GM12878 (cell line): ENCODE results near the gene TXNDC8. TPM values are rescaled to one million over a fixed set of nuclear protein-coding genes. Genes with fewer than 3 reads are reported as not detected.

ENCODE experiments used
- ATAC-seq: fragments of 200-7000 bp; cut with Tn5 transposase; 3 replicates; pipeline ENCODE4 v1.9.1; 2020; ENCODE audit warnings: mild to moderate bottlenecking, moderate library complexity
- BruUV-seq: library from RNA; stranded (reverse); fragments of 400-500 nt; replicated peaks from 2 replicates; lab custom pipeline; 2021; lab: Mats Ljungman, UMichigan
- CTCF ChIA-PET: fragments of 300-600 bp; sonication (Branson Sonifier 250); formaldehyde crosslinking; extraction: SDS; loops from one replicate; lab custom pipeline; 2021; ENCODE audit warnings: inconsistent platforms; lab: Yijun Ruan, JAX
- POLR2A ChIA-PET: fragments of 350-600 bp; formaldehyde crosslinking; extraction: SDS; loops from one replicate; lab custom pipeline; 2021; ENCODE audit warnings: inconsistent platforms; lab: Charles Lee
- RAD21 ChIA-PET: fragments of 300-600 bp; sonication (Branson Sonifier 250); formaldehyde crosslinking; loops from one replicate; lab custom pipeline; 2023; ENCODE audit warnings: antibody characterized with exemption; ENCODE audit not compliant: unreplicated experiment; lab: Charles Lee
- SMC1A ChIA-PET: fragments of 300-600 bp; sonication (Branson Sonifier 250); formaldehyde crosslinking; loops from one replicate; lab custom pipeline; 2023; ENCODE audit not compliant: unreplicated experiment, uncharacterized antibody; lab: Charles Lee
- DNase-seq: peaks from one replicate; pipeline ENCODE4 v3.0.0-alpha.2; 2011; ENCODE audit warnings: low read depth, low spot score
- FAIRE-seq: peaks from 3 replicates; lab custom pipeline; 2011; peaks lifted over from hg19 to GRCh38; lab: Jason Lieb, UNC
- H2AFZ ChIP-seq: 2 replicates; pipeline ENCODE4 v1.6.0; 2011; ENCODE audit warnings: low read depth, low read length, control low read depth; ENCODE audit not compliant: control insufficient read depth
- H3K27ac ChIP-seq: 2 replicates; pipeline ENCODE4 v1.5.1; 2011; ENCODE audit warnings: control low read depth; ENCODE audit not compliant: control insufficient read depth, insufficient read depth
- H3K27me3 ChIP-seq, 2 experiments: replicated peaks in 1 of 2; 2 replicates each; pipeline versions ENCODE4 v1.6.0 to v1.6.1; 2011; ENCODE audit warnings: low read length in 1 of 2; ENCODE audit not compliant: control insufficient read depth in 2 of 2, insufficient read depth in 2 of 2
- H3K36me3 ChIP-seq, 2 experiments: 2 replicates each; pipeline ENCODE4 v1.5.1; 2011; ENCODE audit warnings: low read length in 1 of 2; ENCODE audit not compliant: control insufficient read depth in 2 of 2, insufficient read depth in 2 of 2
- H3K4me1 ChIP-seq: 2 replicates; pipeline ENCODE4 v1.6.1; 2011; ENCODE audit warnings: mild to moderate bottlenecking, low read length, moderate library complexity, mixed read lengths; ENCODE audit not compliant: control insufficient read depth, insufficient read depth
- H3K4me2 ChIP-seq: 2 replicates; pipeline ENCODE4 v1.6.0; 2011; ENCODE audit warnings: control low read depth; ENCODE audit not compliant: control insufficient read depth, insufficient read depth
- H3K4me3 ChIP-seq: fragments of 200-600 bp; sonication (generic); 2 replicates; pipeline ENCODE4 v1.5.1; 2016
- H3K79me2 ChIP-seq: 2 replicates; pipeline ENCODE4 v1.6.0; 2011; ENCODE audit warnings: low read length; ENCODE audit not compliant: control insufficient read depth, insufficient read depth
- H3K9ac ChIP-seq: 2 replicates; pipeline ENCODE4 v1.8.0; 2011; ENCODE audit warnings: low read length, control low read depth, mixed read lengths; ENCODE audit not compliant: control insufficient read depth, insufficient read depth
- H3K9me3 ChIP-seq: replicated peaks from 3 replicates; pipeline ENCODE4 v1.5.1; 2011; ENCODE audit warnings: mild to moderate bottlenecking, low read length; ENCODE audit not compliant: control insufficient read depth, insufficient read depth
- H4K20me1 ChIP-seq: 2 replicates; pipeline ENCODE4 v1.6.0; 2011; ENCODE audit not compliant: control insufficient read depth, insufficient read depth
- CHD2 ChIP-seq: IDR thresholded peaks from 2 replicates; pipeline ENCODE4 v1.6.1; 2011; ENCODE audit warnings: low read depth, low read length, improper control_type of control experiment, borderline replicate concordance
- NFXL1 ChIP-seq: fragments of 450-650 bp; IDR thresholded peaks from 2 replicates; pipeline ENCODE4 v1.6.1; 2017; ENCODE audit warnings: antibody characterized with exemption, mild to moderate bottlenecking, borderline replicate concordance
- POLR2AphosphoS2 ChIP-seq: IDR thresholded peaks from 2 replicates; pipeline ENCODE4 v1.6.1; 2011; ENCODE audit warnings: low read depth, mild to moderate bottlenecking, low read length, improper control_type of control experiment, moderate library complexity
- ZZZ3 ChIP-seq: IDR thresholded peaks from 2 replicates; pipeline ENCODE4 v1.6.1; 2011; ENCODE audit warnings: low read depth; ENCODE audit not compliant: control insufficient read depth, insufficient read length
- WGBS: methylation state at CpG from one replicate; pipeline ENCODE4 v1.1.6; 2016; ENCODE audit warnings: low lambda C conversion rate; ENCODE audit not compliant: insufficient replicate concordance, insufficient coverage; ENCODE audit errors: missing lambda C conversion rate; 5-methylcytosine and 5-hydroxymethylcytosine counted together
- in situ Hi-C: fragments of 300-500 bp; cut with MboI; formaldehyde crosslinking; loops from 9 replicates; pipeline ENCODE4 v1.14.3; 2018; ENCODE audit warnings: mixed read lengths
- intact Hi-C: fragments of 100-400 bp; cut with micrococcal nuclease; formaldehyde crosslinking; loops from one replicate; pipeline ENCODE4 v1.14.2; 2022; ENCODE audit not compliant: unreplicated experiment
- polyA plus RNA-seq, 11 experiments: library from polyadenylated mRNA; depleted of rRNA in 4 of 11; unstranded in 6 of 11; stranded (reverse) in 5 of 11; fragments of >200 nt; fragmentation: Nextera tagmentation in 4 of 11; fragmentation: Illumina TruSeq in 1 of 11; extraction: Ambion mirVana in 4 of 11; extraction: Trizol in 1 of 11; gene quantifications; 1 replicate in 1 of 11; 2 replicates in 10 of 11; pipeline versions ENCODE4 v1.2.1 to v1.2.3, GENCODE V29; 2011 to 2016; ENCODE audit warnings: inconsistent platforms in 2 of 11, missing spikeins in 2 of 11, low read depth in 1 of 11
- total RNA-seq, 4 experiments: library from RNA; depleted of rRNA in 3 of 4; stranded (reverse); fragments of >200 nt in 3 of 4; fragmentation: Illumina TruSeq in 1 of 4; extraction: Trizol in 1 of 4; gene quantifications; 2 replicates each; pipeline versions ENCODE4 v1.2.1 to v1.2.3, GENCODE V29; 2013 to 2021
- TF ChIP-seq, protein P1 (sequence below): fragments of 450-650 bp; formaldehyde crosslinking; IDR thresholded peaks from 2 replicates; pipeline ENCODE4 v1.4.0; 2022; ENCODE audit warnings: mild to moderate bottlenecking, moderate library complexity
- TF ChIP-seq, protein P2 (sequence below): IDR thresholded peaks from 2 replicates; pipeline ENCODE4 v1.6.1; 2011; ENCODE audit warnings: borderline replicate concordance, low read depth, mild to moderate bottlenecking, moderate library complexity, mixed read lengths, low read length; ENCODE audit not compliant: insufficient read depth; ENCODE audit errors: extremely low read length
- TF ChIP-seq, protein P3 (sequence below): IDR thresholded peaks from 2 replicates; pipeline ENCODE4 v1.6.1; 2011; ENCODE audit warnings: low read depth, low read length, improper control_type of control experiment, borderline replicate concordance
- TF ChIP-seq, protein P4 (sequence below): IDR thresholded peaks from 2 replicates; pipeline ENCODE4 v1.6.1; 2012; ENCODE audit warnings: low read depth, low read length, improper control_type of control experiment
- TF ChIP-seq, protein P5 (sequence below): fragments of 450-650 bp; IDR thresholded peaks from 2 replicates; pipeline ENCODE4 v1.6.1; 2014; ENCODE audit warnings: mild to moderate bottlenecking

TXNDC8 gene
- total and polyA plus RNA-seq, 10 of the 15 experiments (the other 5 are each of a cell fraction or from before 2014, with no cell fraction given), result not detected

DNA sequence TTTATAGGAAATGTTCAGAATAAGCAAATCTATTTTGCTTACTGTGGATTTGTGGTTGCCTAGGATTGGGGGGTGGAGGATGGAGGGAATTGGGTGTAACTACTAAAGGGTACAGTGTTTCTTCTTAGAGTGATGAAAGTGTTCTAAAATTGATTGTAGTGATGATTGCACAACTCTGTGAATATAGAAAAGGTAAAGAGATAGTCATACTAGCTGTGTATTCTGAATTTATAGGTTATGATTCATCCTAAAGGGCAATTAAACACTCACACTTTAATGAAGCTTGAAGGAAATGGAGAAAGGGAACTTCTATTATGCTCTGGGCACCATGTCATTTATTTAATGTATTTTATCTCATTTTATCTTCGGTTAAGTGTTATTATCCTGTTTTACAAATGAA, 9.9 kb downstream of the TXNDC8 start:
- H3K4me1 ChIP-seq, result no peaks in the 10 kb centered on the region
- in situ Hi-C loops (no loop called here), intact Hi-C loops (no loop called here)
- no peak overlapping the region for H3K4me2 ChIP-seq
- BruUV-seq, result no TSS peak
- H3K9me3 ChIP-seq, result no peaks in the 10 kb centered on the region
- ATAC-seq (no peak), DNase-seq (no peak), FAIRE-seq (no peak)
- 53% methylated on average over 1 of the region's 1 CpG for WGBS
- no peaks in the 10 kb centered on the region for H3K36me3 ChIP-seq
- POLR2A ChIA-PET, result no interaction called here
- H3K9ac ChIP-seq, result no peak overlapping the region
- SMC1A ChIA-PET, result no interaction called here
- RAD21 ChIA-PET, result no interaction called here
- no peak overlapping the region for H3K4me3 ChIP-seq
- no peak overlapping the region for H2AFZ ChIP-seq
- no peaks in the 10 kb centered on the region for H3K79me2 ChIP-seq
- TF ChIP-seq, protein P1, sequence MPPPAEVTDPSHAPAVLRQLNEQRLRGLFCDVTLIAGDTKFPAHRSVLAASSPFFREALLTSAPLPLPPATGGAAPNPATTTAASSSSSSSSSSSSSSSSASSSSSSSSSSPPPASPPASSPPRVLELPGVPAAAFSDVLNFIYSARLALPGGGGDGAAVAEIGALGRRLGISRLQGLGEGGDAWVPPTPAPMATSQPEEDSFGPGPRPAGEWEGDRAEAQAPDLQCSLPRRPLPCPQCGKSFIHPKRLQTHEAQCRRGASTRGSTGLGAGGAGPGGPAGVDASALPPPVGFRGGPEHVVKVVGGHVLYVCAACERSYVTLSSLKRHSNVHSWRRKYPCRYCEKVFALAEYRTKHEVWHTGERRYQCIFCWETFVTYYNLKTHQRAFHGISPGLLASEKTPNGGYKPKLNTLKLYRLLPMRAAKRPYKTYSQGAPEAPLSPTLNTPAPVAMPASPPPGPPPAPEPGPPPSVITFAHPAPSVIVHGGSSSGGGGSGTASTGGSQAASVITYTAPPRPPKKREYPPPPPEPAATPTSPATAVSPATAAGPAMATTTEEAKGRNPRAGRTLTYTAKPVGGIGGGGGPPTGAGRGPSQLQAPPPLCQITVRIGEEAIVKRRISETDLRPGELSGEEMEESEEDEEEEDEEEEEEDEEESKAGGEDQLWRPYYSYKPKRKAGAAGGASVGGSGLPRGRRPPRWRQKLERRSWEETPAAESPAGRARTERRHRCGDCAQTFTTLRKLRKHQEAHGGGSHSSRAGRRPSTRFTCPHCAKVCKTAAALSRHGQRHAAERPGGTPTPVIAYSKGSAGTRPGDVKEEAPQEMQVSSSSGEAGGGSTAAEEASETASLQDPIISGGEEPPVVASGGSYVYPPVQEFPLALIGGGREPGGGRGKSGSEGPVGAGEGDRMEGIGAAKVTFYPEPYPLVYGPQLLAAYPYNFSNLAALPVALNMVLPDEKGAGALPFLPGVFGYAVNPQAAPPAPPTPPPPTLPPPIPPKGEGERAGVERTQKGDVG (CRISPR knock-in tag), result no peak
- TF ChIP-seq POLR2AphosphoS2 (no peak), NFXL1 (no peak), ZZZ3 (no peak), CHD2 (no peak)
- TF ChIP-seq, protein P2, sequence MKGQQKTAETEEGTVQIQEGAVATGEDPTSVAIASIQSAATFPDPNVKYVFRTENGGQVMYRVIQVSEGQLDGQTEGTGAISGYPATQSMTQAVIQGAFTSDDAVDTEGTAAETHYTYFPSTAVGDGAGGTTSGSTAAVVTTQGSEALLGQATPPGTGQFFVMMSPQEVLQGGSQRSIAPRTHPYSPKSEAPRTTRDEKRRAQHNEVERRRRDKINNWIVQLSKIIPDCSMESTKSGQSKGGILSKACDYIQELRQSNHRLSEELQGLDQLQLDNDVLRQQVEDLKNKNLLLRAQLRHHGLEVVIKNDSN, result no peak
- TF ChIP-seq, protein P3, sequence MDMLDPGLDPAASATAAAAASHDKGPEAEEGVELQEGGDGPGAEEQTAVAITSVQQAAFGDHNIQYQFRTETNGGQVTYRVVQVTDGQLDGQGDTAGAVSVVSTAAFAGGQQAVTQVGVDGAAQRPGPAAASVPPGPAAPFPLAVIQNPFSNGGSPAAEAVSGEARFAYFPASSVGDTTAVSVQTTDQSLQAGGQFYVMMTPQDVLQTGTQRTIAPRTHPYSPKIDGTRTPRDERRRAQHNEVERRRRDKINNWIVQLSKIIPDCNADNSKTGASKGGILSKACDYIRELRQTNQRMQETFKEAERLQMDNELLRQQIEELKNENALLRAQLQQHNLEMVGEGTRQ, result no peak
- TF ChIP-seq, protein P4, sequence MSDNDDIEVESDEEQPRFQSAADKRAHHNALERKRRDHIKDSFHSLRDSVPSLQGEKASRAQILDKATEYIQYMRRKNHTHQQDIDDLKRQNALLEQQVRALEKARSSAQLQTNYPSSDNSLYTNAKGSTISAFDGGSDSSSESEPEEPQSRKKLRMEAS, result no peak
- TF ChIP-seq, protein P5, sequence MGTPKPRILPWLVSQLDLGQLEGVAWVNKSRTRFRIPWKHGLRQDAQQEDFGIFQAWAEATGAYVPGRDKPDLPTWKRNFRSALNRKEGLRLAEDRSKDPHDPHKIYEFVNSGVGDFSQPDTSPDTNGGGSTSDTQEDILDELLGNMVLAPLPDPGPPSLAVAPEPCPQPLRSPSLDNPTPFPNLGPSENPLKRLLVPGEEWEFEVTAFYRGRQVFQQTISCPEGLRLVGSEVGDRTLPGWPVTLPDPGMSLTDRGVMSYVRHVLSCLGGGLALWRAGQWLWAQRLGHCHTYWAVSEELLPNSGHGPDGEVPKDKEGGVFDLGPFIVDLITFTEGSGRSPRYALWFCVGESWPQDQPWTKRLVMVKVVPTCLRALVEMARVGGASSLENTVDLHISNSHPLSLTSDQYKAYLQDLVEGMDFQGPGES, result no peak
- no peaks in the 10 kb centered on the region for H3K27me3 ChIP-seq
- CTCF ChIA-PET, result no interaction called here
- no peaks in the 10 kb centered on the region for H4K20me1 ChIP-seq
- no peak overlapping the region for H3K27ac ChIP-seq
